Transverse colon (tissue), 4 donors: Measurements from ENCODE around the gene AKT1. TPM values are rescaled to one million over a fixed set of nuclear protein-coding genes. Genes with fewer than 3 reads are reported as not detected.

Experiments
- total RNA-seq, 4 donors: library from RNA; depleted of rRNA; stranded (reverse); fragments of >200 nt; gene quantifications; one replicate each; pipeline ENCODE4 v1.1.0, GENCODE V29; 2016

AKT1 gene
- total RNA-seq, 4 donors from 2014 or later = 85.4 to 310 (median 136) TPM

Other genes starting within 250 kb of the AKT1 start
- 1 to 10 TPM in 2 of 4 donors, under 1 TPM in 1, not detected in 1; 0.32 to 2.3 (median 1.1) TPM for gene C14orf180, start 216.0 kb downstream of the AKT1 start, total RNA-seq
- gene TMEM179, start 191.0 kb downstream of the AKT1 start, total RNA-seq = 10 to 100 TPM in 1 of 4 donors, 1 to 10 TPM in 2, not detected in 1; 1.1 to 10.5 (median 1.4) TPM
- gene INF2, start 106.1 kb downstream of the AKT1 start, total RNA-seq = 100 to 1,000 TPM; 187 to 510 (median 205) TPM
- gene ADSS1, start 71.5 kb downstream of the AKT1 start, total RNA-seq = 10 to 100 TPM in 1 of 4 donors, 1 to 10 TPM in 2, not detected in 1; 4.4 to 11.3 (median 7.1) TPM
- 100 to 1,000 TPM; 189 to 397 (median 203) TPM for gene SIVA1, start 42.6 kb downstream of the AKT1 start, total RNA-seq
- gene ZBTB42, start 5.4 kb upstream of the AKT1 start, total RNA-seq = 10 to 100 TPM in 2 of 4 donors, 1 to 10 TPM in 2; 5.9 to 24.3 (median 11.7) TPM
- 100 to 1,000 TPM in 2 of 4 donors, 10 to 100 TPM in 2; 56.0 to 195 (median 109) TPM for gene CEP170B, start 69.5 kb upstream of the AKT1 start, total RNA-seq
- gene PLD4, start 129.1 kb upstream of the AKT1 start, total RNA-seq = 1 to 10 TPM in 2 of 4 donors, not detected in 2; 1.1 TPM
- gene AHNAK2, start 182.6 kb upstream of the AKT1 start, total RNA-seq = 10 to 100 TPM; 19.4 to 75.2 (median 28.5) TPM
- 1 to 10 TPM in 3 of 4 donors, under 1 TPM in 1; 0.40 to 6.7 (median 5.3) TPM for gene CLBA1, start 190.0 kb upstream of the AKT1 start, total RNA-seq
- 1 to 10 TPM in 3 of 4 donors, under 1 TPM in 1; 0.80 to 7.5 (median 4.5) TPM for gene CDCA4, start 225.3 kb upstream of the AKT1 start, total RNA-seq